K562 (cell line): ENCODE results near the gene SLC39A13. TPM values are rescaled to one million over a fixed set of nuclear protein-coding genes. Genes with fewer than 3 reads are reported as not detected.

Source experiments
- ARNT ChIP-seq, 2 experiments: fragments of 450-650 bp; IDR thresholded peaks; 2 replicates each; pipeline ENCODE4 v1.6.1; 2016; ENCODE audit warnings: mild to moderate bottlenecking in 1 of 2
- CREBBP ChIP-seq: IDR thresholded peaks from one replicate; pipeline ENCODE4 v1.6.1; 2012; ENCODE audit warnings: low read depth, mild to moderate bottlenecking, control low read depth, inconsistent platforms, low read length
- DDX20 ChIP-seq: fragments of 450-650 bp; IDR thresholded peaks from 2 replicates; pipeline ENCODE4 v1.6.1; 2016; ENCODE audit warnings: missing genetic modification characterization, low read depth, mild to moderate bottlenecking, missing compliant biosample characterization, moderate library complexity
- DNMT1 ChIP-seq: fragments of 450-650 bp; IDR thresholded peaks from 2 replicates; pipeline ENCODE4 v1.6.1; 2016; ENCODE audit warnings: antibody characterized with exemption, mild to moderate bottlenecking
- EGR1 ChIP-seq: fragments of 450-650 bp; conservative IDR thresholded peaks from 2 replicates; pipeline ENCODE4 v1.6.1; 2017; ENCODE audit warnings: mild to moderate bottlenecking
- IRF2 ChIP-seq: sonication (generic); formaldehyde crosslinking; IDR thresholded peaks from 2 replicates; pipeline ENCODE4 v1.8.1; 2022; ENCODE audit warnings: mild to moderate bottlenecking, missing genetic modification reagents
- MEF2D ChIP-seq: conservative IDR thresholded peaks from 2 replicates; pipeline ENCODE4 v1.6.1; 2016; ENCODE audit warnings: low read depth, missing genetic modification characterization, missing compliant biosample characterization
- MTF1 ChIP-seq: fragments of 250-450 bp; sonication (Bioruptor Pico); IDR thresholded peaks from 2 replicates; pipeline ENCODE4 v1.9.0; 2021; ENCODE audit warnings: moderate library complexity, mild to moderate bottlenecking, inconsistent platforms, borderline replicate concordance
- MYBL2 ChIP-seq, 2 experiments: fragments of 450-650 bp in 1 of 2; sonication (generic) in 1 of 2; formaldehyde crosslinking in 1 of 2; IDR thresholded peaks; 2 replicates each; pipeline versions ENCODE4 v1.6.1 to v1.8.1; 2017 to 2022; ENCODE audit warnings: borderline replicate concordance in 1 of 2, inconsistent platforms in 1 of 2, low read depth in 1 of 2, mild to moderate bottlenecking in 1 of 2, missing genetic modification reagents in 1 of 2, moderate library complexity in 1 of 2
- NR2C2 ChIP-seq, 2 experiments: fragments of 200-800 bp in 1 of 2; sonication (Bioruptor generic) in 1 of 2; sonication (generic) in 1 of 2; formaldehyde crosslinking in 1 of 2; IDR thresholded peaks; 2 replicates each; pipeline versions ENCODE4 v1.6.1 to v1.8.0; 2016 to 2022; ENCODE audit warnings: mild to moderate bottlenecking in 1 of 2, missing compliant biosample characterization in 1 of 2, missing genetic modification characterization in 1 of 2, missing genetic modification reagents in 1 of 2
- SMARCC2 ChIP-seq: fragments of 450-650 bp; IDR thresholded peaks from 2 replicates; pipeline ENCODE4 v1.6.1; 2017; ENCODE audit warnings: antibody characterized with exemption, moderate library complexity, mild to moderate bottlenecking, low read depth
- SMARCE1 ChIP-seq: fragments of 450-650 bp; IDR thresholded peaks from 2 replicates; pipeline ENCODE4 v1.7.1; 2016; ENCODE audit warnings: mild to moderate bottlenecking
- TAL1 ChIP-seq: fragments of 450-650 bp; IDR thresholded peaks from 2 replicates; pipeline ENCODE4 v1.6.1; 2016; ENCODE audit warnings: mild to moderate bottlenecking
- TRIM28 ChIP-seq: fragments of 450-650 bp; IDR thresholded peaks from 2 replicates; pipeline ENCODE4 v1.6.1; 2017
- ZNF347 ChIP-seq: fragments of 450-650 bp; formaldehyde crosslinking; IDR thresholded peaks from 2 replicates; pipeline ENCODE4 v1.4.0; 2020; ENCODE audit warnings: low read depth, mild to moderate bottlenecking, moderate library complexity
- polyA plus RNA-seq, 8 experiments: library from polyadenylated mRNA; depleted of rRNA in 4 of 8; stranded (reverse) in 5 of 8; unstranded in 3 of 8; fragments of >200 nt; fragmentation: Nextera tagmentation in 2 of 8; fragmentation: Illumina TruSeq in 1 of 8; extraction: Ambion mirVana in 2 of 8; extraction: Trizol in 1 of 8; gene quantifications; 2 replicates each; pipeline versions ENCODE4 v1.2.1 to v1.2.3, GENCODE V29; 2011 to 2014; ENCODE audit warnings: inconsistent platforms in 1 of 8, missing spikeins in 1 of 8
- total RNA-seq, 7 experiments: library from RNA; depleted of rRNA in 6 of 7; stranded (reverse); fragments of >200 nt in 6 of 7; fragmentation: Illumina TruSeq in 2 of 7; extraction: Trizol in 2 of 7; gene quantifications; 2 replicates each; pipeline versions ENCODE4 v1.2.1 to v1.2.3, GENCODE V29; 2011 to 2021; ENCODE audit warnings: low replicate concordance in 1 of 7
- TF ChIP-seq, protein P1 (sequence below), 2 experiments: fragments of 450-650 bp; IDR thresholded peaks; 2 replicates each; pipeline ENCODE4 v1.6.1; 2016; ENCODE audit warnings: mild to moderate bottlenecking in 2 of 2, borderline replicate concordance in 1 of 2, low read depth in 1 of 2, moderate library complexity in 1 of 2
- TF ChIP-seq, protein P2 (sequence below): IDR thresholded peaks from 3 replicates; pipeline ENCODE4 v1.6.1; 2011; ENCODE audit warnings: borderline replicate concordance, mild to moderate bottlenecking; ENCODE audit not compliant: insufficient read length, insufficient read depth

Gene SLC39A13
- total and polyA plus RNA-seq, 9 of the 15 experiments (the other 6 are each of a cell fraction or from before 2014, with no cell fraction given) = 0.17 to 15.9 (median 3.2) TPM

DNA sequence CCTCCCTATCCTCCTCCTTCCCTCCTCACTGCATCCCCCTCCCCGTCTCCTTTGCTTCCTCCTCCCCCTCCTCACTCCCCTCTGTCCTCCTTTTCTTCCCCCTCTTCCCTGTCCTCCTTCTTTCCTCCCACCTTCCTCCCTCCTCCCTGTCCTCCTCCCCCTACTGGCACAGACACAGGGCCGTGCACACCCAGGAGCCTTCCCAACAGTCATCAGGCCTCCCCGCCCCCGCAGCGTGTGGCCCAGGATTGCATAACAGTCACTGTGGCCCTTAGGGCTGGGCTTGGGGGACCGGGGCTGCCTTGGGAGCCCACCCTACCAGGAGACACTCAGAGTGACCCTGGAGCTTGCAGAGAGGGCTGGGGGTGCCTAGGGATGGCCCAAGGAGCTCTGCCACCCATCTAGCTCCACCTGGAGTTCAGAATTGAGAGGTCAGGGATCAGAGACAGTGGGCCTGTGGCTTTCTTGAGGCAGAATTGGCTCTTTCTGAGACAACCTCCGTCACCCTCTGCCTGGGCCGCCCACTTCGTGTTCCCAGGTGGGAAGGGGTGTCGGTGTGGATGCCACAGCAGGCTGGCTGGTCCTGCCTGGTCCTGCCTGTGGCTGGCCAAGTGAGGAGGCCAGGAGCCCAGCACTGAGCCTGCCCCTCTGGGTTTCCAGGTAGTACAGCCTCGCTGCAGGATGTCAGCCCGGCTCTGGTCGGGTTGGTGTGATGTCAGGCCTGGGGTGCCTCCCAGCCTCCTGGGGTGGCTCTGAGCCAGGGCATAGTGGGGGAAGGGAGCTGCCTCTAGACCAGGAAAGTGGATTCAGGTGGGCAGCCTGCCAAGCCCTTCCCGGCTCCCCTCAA, 31.6 kb upstream of the SLC39A13 start (continued):
- TF ChIP-seq NR2C2 (CRISPR knock-in tag; IDR thresholded peaks at IDR 0.05) = no peak
- TF ChIP-seq NR2C2 (tag; IDR thresholded peaks at IDR 0.05) = peak; percentile 71
- TF ChIP-seq MEF2D (tag) = no peak
- no peak for TF ChIP-seq CREBBP
- TF ChIP-seq ARNT (IDR thresholded peaks at IDR 0.05) = no peak; a peak in 1 of 4 replicates
- no peak for TF ChIP-seq MYBL2 (IDR thresholded peaks at IDR 0.05; ENCODE audit: low read depth)
- TF ChIP-seq MYBL2 (CRISPR knock-in tag; IDR thresholded peaks at IDR 0.05; ENCODE audit: borderline replicate concordance) = no peak
- TF ChIP-seq DDX20 (tag) = no peak
- TF ChIP-seq TAL1 = no peak; the same call in 1 of the 2 replicates
- no peak for TF ChIP-seq IRF2 (CRISPR knock-in tag)
- no peak for TF ChIP-seq DNMT1
- TF ChIP-seq MTF1 = no peak
- TF ChIP-seq TRIM28 = no peak
- TF ChIP-seq, protein P1, sequence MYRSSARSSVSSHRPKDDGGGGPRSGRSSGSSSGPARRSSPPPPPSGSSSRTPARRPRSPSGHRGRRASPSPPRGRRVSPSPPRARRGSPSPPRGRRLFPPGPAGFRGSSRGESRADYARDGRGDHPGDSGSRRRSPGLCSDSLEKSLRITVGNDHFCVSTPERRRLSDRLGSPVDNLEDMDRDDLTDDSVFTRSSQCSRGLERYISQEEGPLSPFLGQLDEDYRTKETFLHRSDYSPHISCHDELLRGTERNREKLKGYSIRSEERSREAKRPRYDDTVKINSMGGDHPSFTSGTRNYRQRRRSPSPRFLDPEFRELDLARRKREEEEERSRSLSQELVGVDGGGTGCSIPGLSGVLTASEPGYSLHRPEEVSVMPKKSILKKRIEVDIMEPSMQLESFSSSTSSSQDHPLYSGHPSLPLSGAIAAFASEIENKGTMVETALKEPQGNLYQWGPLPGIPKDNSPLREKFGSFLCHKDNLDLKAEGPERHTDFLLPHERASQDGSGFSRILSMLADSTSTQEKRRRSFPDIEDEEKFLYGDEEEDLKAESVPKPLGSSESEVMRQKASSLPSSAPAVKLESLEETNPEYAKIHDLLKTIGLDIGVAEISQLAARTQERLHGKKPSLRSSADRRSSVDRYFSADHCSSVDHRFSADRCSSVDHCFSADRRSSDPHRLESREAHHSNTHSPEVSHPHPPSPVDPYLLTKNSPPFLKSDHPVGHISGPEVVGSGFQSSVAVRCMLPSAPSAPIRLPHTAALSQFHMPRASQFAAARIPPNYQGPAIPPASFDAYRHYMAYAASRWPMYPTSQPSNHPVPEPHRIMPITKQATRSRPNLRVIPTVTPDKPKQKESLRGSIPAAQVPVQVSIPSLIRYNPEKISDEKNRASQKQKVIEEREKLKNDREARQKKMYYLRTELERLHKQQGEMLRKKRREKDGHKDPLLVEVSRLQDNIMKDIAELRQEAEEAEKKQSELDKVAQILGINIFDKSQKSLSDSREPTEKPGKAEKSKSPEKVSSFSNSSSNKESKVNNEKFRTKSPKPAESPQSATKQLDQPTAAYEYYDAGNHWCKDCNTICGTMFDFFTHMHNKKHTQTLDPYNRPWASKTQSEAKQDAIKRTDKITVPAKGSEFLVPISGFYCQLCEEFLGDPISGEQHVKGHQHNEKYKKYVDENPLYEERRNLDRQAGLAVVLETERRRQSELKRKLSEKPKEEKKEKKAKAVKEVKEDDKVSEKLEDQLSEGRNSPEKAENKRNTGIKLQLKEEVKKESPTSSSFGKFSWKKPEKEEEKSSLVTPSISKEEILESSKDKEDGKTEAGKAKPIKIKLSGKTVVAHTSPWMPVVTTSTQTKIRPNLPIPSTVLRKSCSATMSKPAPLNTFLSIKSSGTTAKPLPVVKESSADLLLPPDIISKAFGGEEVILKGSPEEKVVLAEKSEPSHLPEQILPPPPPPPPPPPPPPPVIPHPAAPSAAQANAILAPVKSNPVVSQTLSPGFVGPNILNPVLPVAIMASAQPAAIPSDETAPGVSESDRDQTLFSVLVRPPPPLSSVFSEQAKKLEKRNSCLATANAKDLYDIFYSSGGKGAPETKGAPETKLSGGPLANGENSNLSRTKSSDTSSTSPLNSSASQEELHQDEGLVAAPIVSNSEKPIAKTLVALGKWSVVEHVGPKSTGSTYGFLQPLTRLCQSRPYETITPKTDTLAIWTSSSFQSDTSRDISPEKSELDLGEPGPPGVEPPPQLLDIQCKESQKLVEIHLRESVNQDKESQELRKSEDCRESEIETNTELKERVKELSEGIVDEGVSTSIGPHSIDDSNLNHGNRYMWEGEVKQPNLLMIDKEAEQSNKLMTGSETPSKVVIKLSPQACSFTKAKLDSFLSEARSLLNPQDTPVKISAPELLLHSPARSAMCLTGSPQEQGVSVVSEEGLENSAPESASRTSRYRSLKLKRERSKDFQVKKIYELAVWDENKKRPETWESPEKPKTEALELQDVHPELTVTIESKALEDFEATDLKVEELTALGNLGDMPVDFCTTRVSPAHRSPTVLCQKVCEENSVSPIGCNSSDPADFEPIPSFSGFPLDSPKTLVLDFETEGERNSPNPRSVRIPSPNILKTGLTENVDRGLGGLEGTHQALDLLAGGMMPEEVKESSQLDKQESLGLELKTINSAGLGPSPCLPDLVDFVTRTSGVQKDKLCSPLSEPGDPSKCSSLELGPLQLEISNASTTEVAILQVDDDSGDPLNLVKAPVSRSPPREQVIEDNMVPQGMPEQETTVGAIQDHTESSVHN (IDR thresholded peaks at IDR 0.05; ENCODE audit: borderline replicate concordance in 1 of 2, low read depth in 1 of 2) = no peak
- peak; percentile 61 for TF ChIP-seq SMARCE1
- TF ChIP-seq SMARCC2 = no peak
- TF ChIP-seq ZNF347 (CRISPR knock-in tag) = no peak
- TF ChIP-seq, protein P2, sequence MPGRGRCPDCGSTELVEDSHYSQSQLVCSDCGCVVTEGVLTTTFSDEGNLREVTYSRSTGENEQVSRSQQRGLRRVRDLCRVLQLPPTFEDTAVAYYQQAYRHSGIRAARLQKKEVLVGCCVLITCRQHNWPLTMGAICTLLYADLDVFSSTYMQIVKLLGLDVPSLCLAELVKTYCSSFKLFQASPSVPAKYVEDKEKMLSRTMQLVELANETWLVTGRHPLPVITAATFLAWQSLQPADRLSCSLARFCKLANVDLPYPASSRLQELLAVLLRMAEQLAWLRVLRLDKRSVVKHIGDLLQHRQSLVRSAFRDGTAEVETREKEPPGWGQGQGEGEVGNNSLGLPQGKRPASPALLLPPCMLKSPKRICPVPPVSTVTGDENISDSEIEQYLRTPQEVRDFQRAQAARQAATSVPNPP = no peak
- peak; percentile 98 for TF ChIP-seq EGR1
